Ascending aorta (tissue), 2 donors: Measurements from ENCODE around the gene RASGRF1. TPM values are rescaled to one million over a fixed set of nuclear protein-coding genes. Genes with fewer than 3 reads are reported as not detected.
A peak's percentile ranks its signal among the peaks of the same experiment; 100 is the strongest.

Experiments used
- DNase-seq, 2 donors: peaks; one replicate each; pipeline ENCODE4 v3.0.0-alpha.2; 2019; ENCODE audit warnings: low spot score in 2 of 2
- H3K27ac ChIP-seq, 2 donors: fragments of 200-600 bp; sonication (generic); one replicate each; pipeline ENCODE4 v1.5.1; 2016 to 2017; ENCODE audit warnings: mild to moderate bottlenecking in 1 of 2
- H3K27me3 ChIP-seq: fragments of 200-600 bp; sonication (generic); one replicate; pipeline ENCODE4 v1.5.1; 2017
- H3K36me3 ChIP-seq, 2 donors: fragments of 200-600 bp; sonication (generic); one replicate each; pipeline ENCODE4 v1.5.1; 2016
- H3K4me1 ChIP-seq, 2 donors: fragments of 200-600 bp; sonication (generic); one replicate each; pipeline ENCODE4 v1.5.1; 2016 to 2017; ENCODE audit warnings: mild to moderate bottlenecking in 1 of 2
- H3K4me3 ChIP-seq, 2 donors: fragments of 200-600 bp; sonication (generic); one replicate each; pipeline ENCODE4 v1.5.1; 2016 to 2017; ENCODE audit warnings: mild to moderate bottlenecking in 1 of 2
- H3K9me3 ChIP-seq, 2 donors: fragments of 200-600 bp; sonication (generic); one replicate each; pipeline ENCODE4 v1.5.1; 2016
- intact Hi-C: fragments of 100-400 bp; cut with DNase I; formaldehyde crosslinking; loops from one replicate; pipeline ENCODE4 v1.15.1; 2023
- total RNA-seq: library from RNA; depleted of rRNA; stranded (reverse); fragments of >200 nt; gene quantifications from one replicate; pipeline ENCODE4 v1.1.0, GENCODE V29; 2016
- TF ChIP-seq, protein P1 (sequence below), 3 experiments: fragments of 200-600 bp in 2 of 3; fragments of 450-650 bp in 1 of 3; sonication (generic) in 2 of 3; IDR thresholded peaks; one replicate each; pipeline ENCODE4 v1.5.1; 2016 to 2019; ENCODE audit warnings: antibody characterized with exemption in 3 of 3, mild to moderate bottlenecking in 1 of 3, moderate library complexity in 1 of 3

RASGRF1 gene
- total RNA-seq, 1 donor from 2014 or later = not detected

DNA sequence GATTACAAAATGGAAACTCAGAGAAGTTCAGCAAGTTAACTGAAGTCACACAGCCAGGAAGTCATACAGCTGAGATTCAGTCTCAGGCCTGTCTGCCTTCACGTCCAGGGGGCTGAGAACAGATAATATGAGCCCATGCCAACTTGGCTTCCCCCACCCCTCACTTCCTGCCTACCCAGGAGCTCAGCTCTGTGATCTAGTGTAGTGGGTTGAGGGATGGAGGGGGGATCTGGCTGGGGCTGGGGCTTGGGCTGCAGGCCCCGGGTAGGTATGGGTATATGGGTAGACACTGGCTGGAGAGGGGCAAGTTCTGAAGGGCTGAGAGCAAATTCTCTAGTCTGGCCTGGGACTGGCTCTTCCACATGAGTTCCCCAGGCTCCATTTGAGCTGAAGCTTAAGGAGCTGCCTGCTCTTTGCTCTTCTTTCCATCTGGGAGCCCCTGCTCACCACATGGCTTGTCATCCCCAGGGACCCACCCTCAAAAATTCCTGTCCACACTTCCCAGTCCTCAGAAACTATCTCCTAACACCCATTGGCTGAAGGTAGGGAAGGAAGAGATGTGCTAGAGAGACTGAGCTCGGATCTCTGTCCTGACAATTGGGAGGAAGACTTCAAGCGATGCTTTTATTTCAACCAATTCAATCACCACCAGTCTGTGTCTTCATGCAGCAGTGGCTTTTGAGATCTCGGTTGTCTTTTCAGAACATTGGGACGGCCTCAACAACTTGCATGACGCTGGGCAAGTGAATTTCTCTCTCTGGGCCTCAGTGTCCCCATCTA lies 2.0 kb downstream of the RASGRF1 start:
- intact Hi-C loops = no loop called here
- Histone ChIP-seq H3K4me1 (peaks cover 8 to 12% of the 10 kb centered on the region in 2 donors), H3K9me3 (no peaks in the 10 kb centered on the region), H3K4me3 (no peak overlapping the region), H3K27me3 (peaks cover 14% of the 10 kb centered on the region), H3K36me3 (no peaks in the 10 kb centered on the region), H3K27ac (no peak overlapping the region)
- TF ChIP-seq, protein P1, sequence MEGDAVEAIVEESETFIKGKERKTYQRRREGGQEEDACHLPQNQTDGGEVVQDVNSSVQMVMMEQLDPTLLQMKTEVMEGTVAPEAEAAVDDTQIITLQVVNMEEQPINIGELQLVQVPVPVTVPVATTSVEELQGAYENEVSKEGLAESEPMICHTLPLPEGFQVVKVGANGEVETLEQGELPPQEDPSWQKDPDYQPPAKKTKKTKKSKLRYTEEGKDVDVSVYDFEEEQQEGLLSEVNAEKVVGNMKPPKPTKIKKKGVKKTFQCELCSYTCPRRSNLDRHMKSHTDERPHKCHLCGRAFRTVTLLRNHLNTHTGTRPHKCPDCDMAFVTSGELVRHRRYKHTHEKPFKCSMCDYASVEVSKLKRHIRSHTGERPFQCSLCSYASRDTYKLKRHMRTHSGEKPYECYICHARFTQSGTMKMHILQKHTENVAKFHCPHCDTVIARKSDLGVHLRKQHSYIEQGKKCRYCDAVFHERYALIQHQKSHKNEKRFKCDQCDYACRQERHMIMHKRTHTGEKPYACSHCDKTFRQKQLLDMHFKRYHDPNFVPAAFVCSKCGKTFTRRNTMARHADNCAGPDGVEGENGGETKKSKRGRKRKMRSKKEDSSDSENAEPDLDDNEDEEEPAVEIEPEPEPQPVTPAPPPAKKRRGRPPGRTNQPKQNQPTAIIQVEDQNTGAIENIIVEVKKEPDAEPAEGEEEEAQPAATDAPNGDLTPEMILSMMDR (IDR thresholded peaks at IDR 0.05) = no peak
- DNase-seq = peak in 1 of 2 donors; percentile 30

DNA sequence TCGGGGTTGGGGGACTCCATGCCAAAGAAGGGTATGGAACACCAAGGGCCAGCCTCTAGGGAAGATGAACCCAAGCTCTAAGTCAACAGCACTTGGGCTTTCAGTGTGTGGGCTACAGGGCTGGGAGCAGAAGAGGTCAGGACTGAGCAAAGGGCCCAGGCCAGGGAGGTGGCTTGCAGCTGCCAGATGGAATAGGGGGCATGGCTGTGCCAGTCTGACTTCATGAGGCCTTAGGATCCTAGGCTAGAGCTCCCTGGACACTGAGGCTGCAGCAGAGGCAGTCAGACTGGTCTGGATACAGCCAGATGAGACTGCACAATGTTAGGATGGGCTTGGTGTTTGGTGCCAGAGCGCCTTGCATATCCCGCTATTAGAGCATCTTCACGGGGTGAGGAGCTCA lies 3.8 kb downstream of the RASGRF1 start:
- intact Hi-C loops = no loop called here
- Histone ChIP-seq H3K4me3 (no peak overlapping the region), H3K4me1 (peaks cover 8 to 12% of the 10 kb centered on the region in 2 donors), H3K9me3 (no peaks in the 10 kb centered on the region), H3K27me3 (peaks cover 14% of the 10 kb centered on the region), H3K36me3 (no peaks in the 10 kb centered on the region), H3K27ac (no peak overlapping the region)
- DNase-seq = peak in 1 of 2 donors; percentile 43
- TF ChIP-seq, protein P1 (IDR thresholded peaks at IDR 0.05) = no peak

DNA sequence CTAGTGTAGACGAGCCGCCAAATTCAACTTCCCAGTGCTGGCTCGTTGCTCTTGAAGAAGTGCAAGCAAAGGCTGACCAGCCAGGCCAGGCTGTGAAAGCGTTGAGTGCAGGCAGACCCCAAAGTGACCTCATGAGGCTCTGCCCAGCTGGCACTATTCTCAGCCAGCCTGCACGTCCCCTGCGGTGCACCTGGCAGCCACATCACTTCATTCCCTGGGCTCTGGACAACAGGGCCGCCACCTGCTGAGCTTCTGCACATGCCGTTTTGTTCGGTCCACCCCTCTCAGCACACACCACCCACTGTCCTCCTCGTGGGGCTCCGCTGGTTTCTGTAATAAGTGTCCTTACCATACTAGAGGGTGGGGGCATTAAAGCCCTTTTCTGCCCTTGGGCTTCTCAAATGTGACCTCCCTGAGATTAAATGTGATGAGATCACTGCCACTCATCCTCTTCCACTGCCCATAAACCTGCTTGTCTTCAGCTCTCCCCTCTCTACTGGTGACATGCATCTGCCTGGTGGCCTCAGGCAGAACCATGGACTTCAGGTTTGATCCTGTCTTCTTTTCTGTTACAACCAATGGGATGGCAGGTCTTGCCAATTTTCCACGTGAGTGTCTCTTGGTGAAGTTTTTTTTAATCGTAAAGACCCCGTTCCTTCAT lies 6.1 kb downstream of the RASGRF1 start:
- TF ChIP-seq, protein P1 (IDR thresholded peaks at IDR 0.05) = no peak
- no peak overlapping the region for H3K4me3 ChIP-seq
- DNase-seq = peak in 1 of 2 donors; percentile 16
- no peak overlapping the region for H3K27ac ChIP-seq
- intact Hi-C loops = no loop called here
- no peaks in the 10 kb centered on the region for H3K4me1 ChIP-seq
- no peaks in the 10 kb centered on the region for H3K9me3 ChIP-seq
- no peaks in the 10 kb centered on the region for H3K36me3 ChIP-seq
- peaks cover 4% of the 10 kb centered on the region for H3K27me3 ChIP-seq

DNA sequence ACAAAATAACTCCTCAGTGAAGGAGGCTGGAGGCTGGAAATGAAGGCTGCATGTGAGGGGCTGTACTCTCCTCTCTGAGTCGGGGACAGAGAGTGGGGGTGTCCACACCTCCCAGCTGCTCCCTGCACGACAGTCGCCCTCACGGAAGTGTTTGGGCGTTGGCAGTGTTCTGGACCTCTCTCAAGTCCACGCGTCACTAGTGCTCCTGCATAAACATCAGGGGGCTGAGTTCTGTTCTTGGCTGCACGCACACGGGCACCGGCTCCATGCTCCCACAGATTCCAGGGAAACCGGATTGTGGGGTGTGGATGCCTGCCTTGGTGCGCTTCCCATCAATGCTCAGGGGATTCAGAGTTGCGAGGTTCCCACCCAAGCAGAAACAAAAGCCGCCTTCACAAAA lies 7.4 kb downstream of the RASGRF1 start:
- intact Hi-C loops = no loop called here
- no peak for DNase-seq
- H3K36me3 ChIP-seq = no peaks in the 10 kb centered on the region
- H3K9me3 ChIP-seq = no peaks in the 10 kb centered on the region
- H3K4me3 ChIP-seq = no peak overlapping the region
- no peaks in the 10 kb centered on the region for H3K27me3 ChIP-seq
- no peak overlapping the region for H3K27ac ChIP-seq
- TF ChIP-seq, protein P1 (IDR thresholded peaks at IDR 0.05) = no peak
- no peaks in the 10 kb centered on the region for H3K4me1 ChIP-seq

DNA sequence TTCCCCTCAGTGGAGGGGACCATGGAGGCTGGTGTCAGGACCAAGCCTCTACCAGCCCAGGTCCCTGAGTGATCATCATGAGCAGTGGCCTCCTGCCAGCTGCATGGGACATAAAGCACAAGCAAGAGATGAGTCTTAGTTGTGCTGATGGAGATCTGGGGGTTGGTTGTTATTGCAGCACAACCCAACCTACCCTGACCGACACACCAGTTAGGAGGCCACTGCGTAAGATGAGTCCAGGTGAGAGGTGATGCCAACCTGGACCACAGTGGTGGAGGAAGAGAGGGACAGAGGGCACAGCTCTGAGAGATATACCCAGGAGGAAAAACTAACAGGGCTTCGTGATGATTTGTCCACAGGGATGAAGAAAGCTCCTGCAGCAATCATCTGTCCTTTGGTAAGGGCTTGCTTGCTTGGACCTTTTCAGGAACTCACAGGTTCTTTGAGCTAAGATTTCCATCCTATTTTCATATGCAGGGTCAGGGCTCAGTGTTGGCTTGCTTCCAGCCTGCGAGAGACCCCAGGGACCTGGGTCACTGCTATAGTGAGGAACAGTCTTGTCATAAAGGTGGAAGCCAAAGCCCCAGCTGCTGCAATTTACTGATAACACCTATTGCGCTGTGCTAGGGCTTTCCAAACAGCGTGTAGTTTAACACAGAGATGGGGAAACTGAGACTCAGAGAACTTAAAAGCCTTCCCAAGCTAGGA lies 8.1 kb downstream of the RASGRF1 start:
- no peak overlapping the region for H3K27ac ChIP-seq
- H3K4me3 ChIP-seq = no peak overlapping the region
- TF ChIP-seq, protein P1 (IDR thresholded peaks at IDR 0.05) = no peak
- no peaks in the 10 kb centered on the region for H3K36me3 ChIP-seq
- intact Hi-C loops = no loop called here
- no peaks in the 10 kb centered on the region for H3K4me1 ChIP-seq
- no peaks in the 10 kb centered on the region for H3K9me3 ChIP-seq
- no peaks in the 10 kb centered on the region for H3K27me3 ChIP-seq
- DNase-seq = no peak
